ENCODE results near the gene TICAM2.

GRCh38 chr5:115605436-115605835, 3.2 kb upstream of the TICAM2 start:
- TF ChIP-seq CTCF (IDR thresholded peaks at IDR 0.05) = no peak
- no peak for TF ChIP-seq POLR2AphosphoS5 (IDR thresholded peaks at IDR 0.05)
